SU-DHL-6 (cell line): ENCODE results near the gene ZSCAN22.

ENCODE experiments used
- EZH2phosphoT487 ChIP-seq: fragments of 200-600 bp; sonication (generic), shearing (Covaris generic); conservative IDR thresholded peaks from 2 replicates; pipeline ENCODE4 v1.6.1; 2018; ENCODE audit warnings: mild to moderate bottlenecking, antibody characterized with exemption, low read length, moderate library complexity, mixed read lengths
- TF ChIP-seq, protein P1 (sequence below): fragments of 200-600 bp; sonication (generic); IDR thresholded peaks from one replicate; pipeline ENCODE4 v1.5.1; 2017; ENCODE audit warnings: antibody characterized with exemption, mild to moderate bottlenecking, low read length, moderate library complexity; ENCODE audit not compliant: insufficient read depth, poor library complexity, severe bottlenecking

DNA sequence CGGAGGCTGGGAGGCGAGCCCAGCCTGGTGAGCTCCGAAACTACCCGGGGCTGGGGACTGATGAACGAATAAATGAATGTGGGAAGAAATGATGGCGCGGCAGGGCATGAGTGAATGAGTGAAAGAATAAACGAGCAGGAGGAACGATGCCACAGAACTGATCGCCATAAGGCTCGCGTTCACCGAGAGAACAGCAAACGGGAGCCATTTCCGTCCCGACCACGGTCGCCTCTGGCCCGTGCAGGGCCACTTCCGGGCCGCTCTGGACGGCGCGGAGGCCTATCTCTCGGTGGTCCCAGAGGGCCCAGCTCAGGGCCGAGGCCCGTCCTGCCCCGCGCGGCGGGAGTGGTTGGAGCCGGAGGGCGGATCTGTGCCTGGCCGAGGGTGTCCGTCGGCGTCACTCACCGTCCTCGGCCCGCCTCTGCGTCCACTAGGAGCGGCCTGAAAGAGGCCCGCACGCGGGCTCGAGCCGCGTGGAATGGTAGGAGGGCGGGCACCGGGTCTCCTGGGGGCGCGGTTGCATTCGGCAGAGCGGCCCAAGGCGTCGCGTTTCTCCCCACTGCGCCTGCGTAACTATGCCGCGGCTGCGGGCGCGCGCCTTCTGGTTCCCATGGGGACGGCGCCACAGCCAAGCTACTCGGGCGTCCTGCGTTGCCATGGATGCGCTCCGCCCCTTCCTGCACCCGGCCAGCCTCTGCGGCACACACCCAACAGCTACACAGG, 35.6 kb downstream of the ZSCAN22 start, which contains the start of gene ZNF497:
- TF ChIP-seq, protein P1, sequence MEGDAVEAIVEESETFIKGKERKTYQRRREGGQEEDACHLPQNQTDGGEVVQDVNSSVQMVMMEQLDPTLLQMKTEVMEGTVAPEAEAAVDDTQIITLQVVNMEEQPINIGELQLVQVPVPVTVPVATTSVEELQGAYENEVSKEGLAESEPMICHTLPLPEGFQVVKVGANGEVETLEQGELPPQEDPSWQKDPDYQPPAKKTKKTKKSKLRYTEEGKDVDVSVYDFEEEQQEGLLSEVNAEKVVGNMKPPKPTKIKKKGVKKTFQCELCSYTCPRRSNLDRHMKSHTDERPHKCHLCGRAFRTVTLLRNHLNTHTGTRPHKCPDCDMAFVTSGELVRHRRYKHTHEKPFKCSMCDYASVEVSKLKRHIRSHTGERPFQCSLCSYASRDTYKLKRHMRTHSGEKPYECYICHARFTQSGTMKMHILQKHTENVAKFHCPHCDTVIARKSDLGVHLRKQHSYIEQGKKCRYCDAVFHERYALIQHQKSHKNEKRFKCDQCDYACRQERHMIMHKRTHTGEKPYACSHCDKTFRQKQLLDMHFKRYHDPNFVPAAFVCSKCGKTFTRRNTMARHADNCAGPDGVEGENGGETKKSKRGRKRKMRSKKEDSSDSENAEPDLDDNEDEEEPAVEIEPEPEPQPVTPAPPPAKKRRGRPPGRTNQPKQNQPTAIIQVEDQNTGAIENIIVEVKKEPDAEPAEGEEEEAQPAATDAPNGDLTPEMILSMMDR, result no peak
- no peak for TF ChIP-seq EZH2phosphoT487
